Heart right ventricle (tissue), 16 donors: ENCODE measurements around the gene TNFRSF1B. TPM values are rescaled to one million over a fixed set of nuclear protein-coding genes. Genes with fewer than 3 reads are reported as not detected.
A peak's percentile ranks its signal among the peaks of the same experiment; 100 is the strongest.

Source experiments
- ATAC-seq, 8 donors: fragments of 200-7000 bp; cut with Tn5 transposase; one replicate each; pipeline ENCODE4 v1.9.1; 2020; ENCODE audit warnings: mild to moderate bottlenecking in 8 of 8, moderate library complexity in 8 of 8, moderate number of reproducible peaks in 1 of 8
- DNase-seq, 2 donors: peaks; one replicate each; pipeline ENCODE4 v3.0.0-alpha.2; 2020
- H3K27ac ChIP-seq, 10 donors: fragments of 200-600 bp; sonication (generic) in 2 of 10; one replicate each; pipeline versions ENCODE4 v1.5.0 to v1.8.0; 2020 to 2022; ENCODE audit warnings: mild to moderate bottlenecking in 3 of 10
- H3K27me3 ChIP-seq, 7 donors: fragments of 200-600 bp; one replicate each; pipeline ENCODE4 v1.8.0; 2021 to 2022; ENCODE audit warnings: mild to moderate bottlenecking in 2 of 7
- H3K36me3 ChIP-seq, 9 donors: fragments of 200-600 bp; sonication (generic) in 1 of 9; one replicate each; pipeline versions ENCODE4 v1.5.0 to v1.8.0; 2020 to 2022; ENCODE audit warnings: mild to moderate bottlenecking in 2 of 9
- H3K4me1 ChIP-seq, 9 donors: fragments of 200-600 bp; sonication (generic) in 1 of 9; one replicate each; pipeline versions ENCODE4 v1.5.0 to v1.8.0; 2020 to 2022; ENCODE audit warnings: mild to moderate bottlenecking in 4 of 9
- H3K4me3 ChIP-seq, 10 donors: fragments of 200-600 bp; sonication (generic) in 2 of 10; one replicate each; pipeline versions ENCODE4 v1.5.0 to v1.8.0; 2020 to 2022; ENCODE audit warnings: mild to moderate bottlenecking in 7 of 10, moderate library complexity in 2 of 10
- H3K9me3 ChIP-seq, 11 donors: fragments of 200-600 bp in 10 of 11; sonication (generic) in 2 of 11; one replicate each; pipeline versions ENCODE4 v1.5.0 to v1.8.0; 2013 to 2022; ENCODE audit warnings: mild to moderate bottlenecking in 2 of 11, control low read depth in 1 of 11, moderate library complexity in 1 of 11
- CTCF ChIP-seq, 9 donors: fragments of 200-600 bp; sonication (generic) in 2 of 9; IDR thresholded peaks; one replicate each; pipeline versions ENCODE4 v1.5.0 to v1.8.0; 2021 to 2022; ENCODE audit warnings: antibody characterized with exemption in 9 of 9, mild to moderate bottlenecking in 5 of 9, moderate library complexity in 1 of 9
- WGBS, 2 donors: extraction: QIAGEN DNeasy Blood & Tissue Kit; methylation state at CpG; one replicate each; pipeline ENCODE4 v1.1.7; 2013; ENCODE audit warnings: inconsistent platforms in 1 of 2; 5-methylcytosine and 5-hydroxymethylcytosine counted together
- intact Hi-C, 10 donors: fragments of 100-400 bp; cut with DNase I; formaldehyde crosslinking; loops; one replicate each; pipeline versions ENCODE4 v1.11.1 to v1.14.2; 2022
- polyA plus RNA-seq, 2 donors: library from polyadenylated mRNA; stranded (reverse); fragments of 200-250 nt; gene quantifications; one replicate each; pipeline ENCODE4 v1.2.3, GENCODE V29; 2013
- total RNA-seq, 10 donors: library from RNA; stranded (reverse); fragmentation: NEBNext Ultra II Directional in 3 of 10; extraction: Animal tissue kit (Norgen Biotek cat#: 25700) in 3 of 10; gene quantifications; one replicate each; pipeline versions ENCODE4 v1.2.1 to v1.2.4, GENCODE V29; 2021 to 2023
- donor health status: Arrhythmogenic right ventricular cardiomyopathy.
- donor health status: ischemic (EF 13 %, LVEDD 7.1; RV severe dilation, severe dysfunction).
- donor health status: healthy with polysubstance abuse.
- donor health status: DM: no; HTN: yes; CAD: no.
- donor health status: DM: no; HTN: no; CAD: no.
- donor health status: ischemic (EF 25% LVEDD 6.9; RV normal size, moderate dysfunction).
- donor health status: ischemic (EF 25% LVEDD 5.7; RV mildly dilated, moderate dysfunction).
- donor health status: healthy.
- donor health status: DM: yes; HTN: yes; CAD: no.
- donor health status: Ischemic cardiomyopathy.
- donor health status: ischemic (EF 35%, LVEDD 5.7; RV mildly dilated, moderate dysfunction).
- donor health status: nonischemic (EF 11% LVEDD 7.7; RV severe dilation, severe dysfunction).
- donor health status: DM: yes; HTN: yes; CAD: no.
- donor health status: PGD.
- donor health status: ischemic (EF 29% LVEDD 5.4; RV normal size, mild dysfunction).
- donor health status: nonischemic (EF 23%, LVEDD 6.1; RV moderate dilation, normal function).

Gene TNFRSF1B
- total and polyA plus RNA-seq, 12 donors, result 8.0 to 55.4 (median 15.2) TPM

- DNase-seq (no peak), ATAC-seq (no peak)
- Histone ChIP-seq H3K4me1 (peaks cover 13 to 90% (median 78%) of the 10 kb centered on the region in 9 donors), H3K27ac (peak overlapping the region in 7 of 10 donors; percentile 23 to 99 (median 80)), H3K27me3 (peaks cover 0 to 8% (median 0%) of the 10 kb centered on the region in 7 donors), H3K9me3 (no peaks in the 10 kb centered on the region), H3K36me3 (peaks cover 0 to 28% (median 0%) of the 10 kb centered on the region in 9 donors), H3K4me3 (peak overlapping the region in 1 of 10 donors; percentile 94)
- TF ChIP-seq CTCF (IDR thresholded peaks at IDR 0.05), result no peak
- intact Hi-C loops, result no loop called here
- WGBS, 2 donors, result 91 to 94% methylated on average over 12 of the region's 12 CpGs
These were observed 4.6 kb downstream of the TNFRSF1B start for GRCh38 chr1:12171206-12172041.

GRCh38 chr1:12172042-12172851, 5.5 kb downstream of the TNFRSF1B start:
- Histone ChIP-seq H3K4me1 (peaks cover 10 to 94% (median 83%) of the 10 kb centered on the region in 9 donors), H3K36me3 (peaks cover 0 to 28% (median 0%) of the 10 kb centered on the region in 9 donors), H3K27ac (peak overlapping the region in 9 of 10 donors; percentile 72 to 99 (median 80)), H3K9me3 (no peaks in the 10 kb centered on the region), H3K27me3 (peaks cover 0 to 2% (median 0%) of the 10 kb centered on the region in 7 donors), H3K4me3 (peak overlapping the region in 1 of 10 donors; percentile 94)
- intact Hi-C loops, result no loop called here
- ATAC-seq (no peak), DNase-seq (no peak)
- 87 to 91% methylated on average over 14 of the region's 14 CpGs for WGBS, 2 donors
- no peak for TF ChIP-seq CTCF (IDR thresholded peaks at IDR 0.05)

DNA sequence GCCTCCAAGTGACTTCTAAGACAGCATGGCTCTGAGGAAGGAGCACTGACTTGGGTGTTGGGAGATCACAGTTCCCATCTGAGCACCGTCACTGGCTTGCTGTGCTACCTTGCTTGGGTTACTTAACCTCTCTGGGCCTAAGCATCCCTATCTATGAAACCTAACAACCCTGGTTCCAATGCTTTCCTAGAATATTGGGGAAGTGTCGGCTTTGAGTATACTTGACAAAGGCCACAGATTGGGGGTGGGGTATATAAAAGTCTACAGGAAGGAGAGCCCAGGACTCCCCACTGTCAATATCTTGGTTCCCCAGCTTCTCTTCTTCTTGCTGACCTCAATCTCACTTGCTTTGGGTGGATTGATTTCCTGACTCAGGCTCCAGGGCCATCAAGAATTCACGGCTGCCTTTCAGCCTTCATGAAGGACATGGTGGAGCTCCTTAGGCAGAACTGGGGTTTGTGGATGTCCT, 6.3 kb downstream of the TNFRSF1B start:
- 73 to 78% methylated on average over 3 of the region's 3 CpGs for WGBS, 2 donors
- no peaks in the 10 kb centered on the region for H3K9me3 ChIP-seq
- TF ChIP-seq CTCF (IDR thresholded peaks at IDR 0.05), result no peak
- ATAC-seq (no peak), DNase-seq (no peak)
- H3K27ac ChIP-seq, result peak overlapping the region; percentile 33 to 99 (median 80)
- peaks cover 0 to 5% (median 0%) of the 10 kb centered on the region in 7 donors for H3K27me3 ChIP-seq
- peak overlapping the region in 5 of 10 donors; percentile 1 to 94 (median 15) for H3K4me3 ChIP-seq
- peaks cover 10 to 100% (median 91%) of the 10 kb centered on the region in 9 donors for H3K4me1 ChIP-seq
- peaks cover 0 to 32% (median 0%) of the 10 kb centered on the region in 9 donors for H3K36me3 ChIP-seq
- intact Hi-C loops, result no loop called here

GRCh38 chr1:12173631-12174121, 6.9 kb downstream of the TNFRSF1B start:
- intact Hi-C loops, result no loop called here
- Histone ChIP-seq H3K27me3 (peaks cover 0 to 5% (median 0%) of the 10 kb centered on the region in 7 donors), H3K4me1 (peaks cover 16 to 100% (median 93%) of the 10 kb centered on the region in 9 donors), H3K27ac (peak overlapping the region; percentile 33 to 99 (median 80)), H3K4me3 (peak overlapping the region in 5 of 10 donors; percentile 1 to 94 (median 15)), H3K36me3 (peaks cover 0 to 34% (median 0%) of the 10 kb centered on the region in 9 donors), H3K9me3 (no peaks in the 10 kb centered on the region)
- no peak for TF ChIP-seq CTCF (IDR thresholded peaks at IDR 0.05)
- ATAC-seq (peak; percentile 7 to 60 (median 36)), DNase-seq (peak in 1 of 2 donors; percentile 68)
- WGBS, 2 donors, result 50 to 57% methylated on average over 11 of the region's 11 CpGs
